ENCODE results near the gene NR3C2. TPM values are rescaled to one million over a fixed set of nuclear protein-coding genes. Genes with fewer than 3 reads are reported as not detected.

NR3C2 gene
- total RNA-seq, 2 experiments from 2014 or later, result 5.3 to 5.7 TPM

DNA sequence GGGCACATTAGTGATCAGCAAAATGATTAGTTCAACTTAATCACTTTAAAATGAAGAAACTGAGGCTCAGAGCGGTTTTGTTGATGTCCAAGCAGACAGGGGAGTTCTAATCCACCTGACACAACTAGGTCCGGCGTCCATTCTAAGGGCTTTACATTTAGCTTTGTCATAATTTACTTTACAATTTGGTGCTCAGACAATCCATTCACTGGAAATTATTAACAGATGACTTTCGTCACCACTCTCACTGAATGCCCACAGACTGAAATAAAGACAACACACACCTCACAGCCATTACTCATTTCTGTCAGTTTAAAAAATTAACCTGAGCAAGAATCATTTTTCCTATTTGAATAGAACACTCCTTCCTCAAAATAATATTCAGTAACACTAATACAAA, 10.8 kb downstream of the NR3C2 start:
- ChIA-PET POLR2A (no interaction called here), CTCF (no interaction called here)
- peaks cover 6% of the 10 kb centered on the region for H3K36me3 Mint-ChIP-seq (ENCODE audit: low read depth)
- H3K27ac Mint-ChIP-seq, result no peak overlapping the region
- H3K27me3 Mint-ChIP-seq (ENCODE audit: low read depth), result no peaks in the 10 kb centered on the region
- no peak overlapping the region for H3K4me3 Mint-ChIP-seq
- DNase-seq (no peak), ATAC-seq (no peak)
- H3K4me1 Mint-ChIP-seq (ENCODE audit: low read depth), result peaks cover 8% of the 10 kb centered on the region
- no peaks in the 10 kb centered on the region for H3K9me3 Mint-ChIP-seq (ENCODE audit: insufficient read depth)

DNA sequence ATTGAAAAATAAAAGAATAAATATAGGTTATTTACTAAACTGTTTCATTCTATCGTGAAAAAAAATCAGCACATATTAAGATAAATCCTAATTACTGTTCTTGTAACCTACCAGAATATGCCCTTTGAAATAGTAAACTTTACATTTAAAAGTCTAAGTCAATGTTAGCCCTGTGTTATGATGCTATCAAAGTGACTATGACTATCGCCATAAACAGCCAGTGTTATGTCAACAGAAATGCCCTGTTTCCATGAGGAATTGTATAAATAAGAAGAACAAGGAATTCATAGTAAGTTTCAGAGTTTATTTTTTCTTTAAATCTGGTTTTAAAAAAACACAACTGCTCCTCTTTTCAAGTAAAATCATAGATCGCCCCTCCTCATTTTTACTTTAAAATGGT, 11.4 kb downstream of the NR3C2 start:
- Mint-ChIP-seq H3K9me3 (ENCODE audit: insufficient read depth) (no peaks in the 10 kb centered on the region), H3K36me3 (ENCODE audit: low read depth) (peaks cover 2% of the 10 kb centered on the region), H3K27me3 (ENCODE audit: low read depth) (no peaks in the 10 kb centered on the region), H3K4me1 (ENCODE audit: low read depth) (peaks cover 11% of the 10 kb centered on the region), H3K4me3 (no peak overlapping the region), H3K27ac (no peak overlapping the region)
- DNase-seq (no peak), ATAC-seq (no peak)
- POLR2A ChIA-PET, result no interaction called here
- CTCF ChIA-PET, result no interaction called here

DNA sequence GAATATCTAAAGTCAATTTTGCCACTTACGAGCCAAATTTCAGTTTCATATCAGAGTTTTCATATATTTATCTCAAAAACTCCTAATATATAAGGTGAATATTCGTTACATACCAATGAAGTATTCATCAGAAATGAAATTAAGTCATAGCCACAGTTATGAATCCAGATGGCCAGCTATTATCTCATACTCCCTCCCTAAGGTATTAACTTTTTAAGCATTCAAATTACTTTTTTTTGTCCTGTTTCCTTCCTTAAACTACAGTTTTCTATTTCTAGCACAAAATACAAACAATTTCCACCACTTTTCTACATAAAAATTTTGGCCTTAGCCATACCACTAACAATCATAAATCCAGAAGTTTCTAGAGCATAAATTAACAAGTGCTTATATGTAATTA, 13.0 kb downstream of the NR3C2 start:
- no peak overlapping the region for H3K4me3 Mint-ChIP-seq
- ChIA-PET POLR2A (no interaction called here), CTCF (no interaction called here)
- H3K4me1 Mint-ChIP-seq (ENCODE audit: low read depth), result peaks cover 12% of the 10 kb centered on the region
- no peaks in the 10 kb centered on the region for H3K27me3 Mint-ChIP-seq (ENCODE audit: low read depth)
- no peak overlapping the region for H3K27ac Mint-ChIP-seq
- ATAC-seq (no peak), DNase-seq (no peak)
- no peaks in the 10 kb centered on the region for H3K9me3 Mint-ChIP-seq (ENCODE audit: insufficient read depth)
- H3K36me3 Mint-ChIP-seq (ENCODE audit: low read depth), result no peaks in the 10 kb centered on the region

DNA sequence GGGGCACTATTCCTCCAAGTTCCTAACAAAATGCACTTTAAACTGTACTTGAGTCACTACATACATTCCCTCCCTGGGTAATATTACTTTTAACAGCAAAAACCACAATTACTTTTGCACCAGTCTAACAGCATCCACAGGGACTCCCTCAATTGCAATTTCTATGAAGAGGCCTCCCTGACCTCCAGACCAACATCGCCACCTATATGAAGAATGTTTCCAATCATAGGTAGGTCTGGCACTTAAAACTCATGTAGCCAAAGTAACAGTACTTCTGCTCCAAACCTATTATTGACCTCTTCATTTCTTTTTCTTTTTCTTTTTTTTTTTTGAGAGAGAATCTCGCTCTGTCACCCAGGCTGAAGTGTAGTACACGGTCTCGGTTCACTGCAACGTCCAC, 15.6 kb downstream of the NR3C2 start:
- Mint-ChIP-seq H3K27ac (no peak overlapping the region), H3K36me3 (ENCODE audit: low read depth) (peaks cover 3% of the 10 kb centered on the region), H3K4me1 (ENCODE audit: low read depth) (peaks cover 23% of the 10 kb centered on the region), H3K9me3 (ENCODE audit: insufficient read depth) (no peaks in the 10 kb centered on the region), H3K4me3 (no peak overlapping the region), H3K27me3 (ENCODE audit: low read depth) (no peaks in the 10 kb centered on the region)
- no peak for ATAC-seq
- POLR2A ChIA-PET, result interaction anchor here (0.9 kb wide), 1 partner anchor 17 kb away, joined by 3 read pairs; no protein-coding TSS in a partner anchor
- no peak for DNase-seq
- CTCF ChIA-PET, result no interaction called here

DNA sequence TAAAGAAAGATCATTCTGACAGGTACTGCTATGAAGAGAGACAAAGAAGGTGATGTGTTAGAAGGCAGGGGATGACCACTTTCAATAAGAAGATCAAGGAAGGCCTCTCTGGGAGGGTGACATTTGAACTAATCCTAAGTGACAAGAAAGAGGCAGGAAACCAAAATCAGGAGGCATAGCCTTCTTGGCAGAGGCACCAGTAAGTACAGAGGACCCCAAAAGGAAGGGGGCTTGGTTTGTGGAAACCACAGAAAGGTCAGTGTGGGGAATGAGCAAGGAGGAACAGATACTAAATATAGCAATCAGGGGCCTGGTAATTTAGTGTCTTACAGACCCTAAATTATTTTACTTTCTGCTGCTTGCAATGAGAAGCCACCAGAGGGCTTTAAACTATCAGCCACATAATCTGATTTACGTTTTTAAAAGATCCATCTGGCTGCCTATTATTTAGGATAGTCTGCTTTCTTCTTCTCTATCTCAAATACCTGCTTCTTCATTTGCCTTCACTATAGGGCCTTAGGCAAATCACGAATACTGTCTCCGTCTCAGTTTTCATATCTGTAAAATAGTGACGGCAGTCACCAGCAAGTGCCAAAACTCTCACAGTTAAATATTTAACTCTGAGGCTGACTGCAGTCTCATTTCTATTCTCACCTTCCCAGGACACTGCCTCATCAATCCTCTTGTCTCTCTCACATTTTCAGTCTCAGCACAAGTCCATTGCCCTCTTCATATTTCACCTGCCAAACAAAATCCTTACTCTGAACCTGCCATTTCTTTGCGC, 16.7 kb downstream of the NR3C2 start:
- peaks cover 3% of the 10 kb centered on the region for H3K36me3 Mint-ChIP-seq (ENCODE audit: low read depth)
- no peaks in the 10 kb centered on the region for H3K27me3 Mint-ChIP-seq (ENCODE audit: low read depth)
- no peak overlapping the region for H3K27ac Mint-ChIP-seq
- peaks cover 23% of the 10 kb centered on the region for H3K4me1 Mint-ChIP-seq (ENCODE audit: low read depth)
- ChIA-PET POLR2A (no interaction called here), CTCF (no interaction called here)
- ATAC-seq, result no peak
- DNase-seq, result no peak
- no peaks in the 10 kb centered on the region for H3K9me3 Mint-ChIP-seq (ENCODE audit: insufficient read depth)
- no peak overlapping the region for H3K4me3 Mint-ChIP-seq

DNA sequence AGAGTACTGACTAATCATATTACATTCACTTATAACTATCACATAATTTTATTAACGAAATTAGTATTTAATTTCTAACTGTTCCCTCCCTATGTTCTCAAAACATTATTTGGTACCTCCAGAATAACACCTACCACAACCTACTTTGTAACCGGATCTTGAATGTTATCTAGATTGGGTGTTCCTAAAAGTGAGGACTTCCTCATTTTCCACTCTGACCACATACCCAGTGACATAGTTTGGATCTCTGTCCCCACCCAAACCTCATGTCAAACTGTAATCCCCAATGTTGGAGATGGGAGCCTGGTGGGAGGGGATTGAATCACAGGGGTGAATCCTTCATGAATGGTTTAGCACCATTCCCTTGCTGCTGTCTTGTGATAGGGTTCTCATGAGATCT, 21.8 kb downstream of the NR3C2 start:
- CTCF ChIA-PET, result no interaction called here
- no peak overlapping the region for H3K27ac Mint-ChIP-seq
- ATAC-seq (no peak), DNase-seq (no peak)
- POLR2A ChIA-PET, result no interaction called here
- no peaks in the 10 kb centered on the region for H3K9me3 Mint-ChIP-seq (ENCODE audit: insufficient read depth)
- no peaks in the 10 kb centered on the region for H3K27me3 Mint-ChIP-seq (ENCODE audit: low read depth)
- no peak overlapping the region for H3K4me3 Mint-ChIP-seq
- H3K36me3 Mint-ChIP-seq (ENCODE audit: low read depth), result peaks cover 3% of the 10 kb centered on the region
- peaks cover 15% of the 10 kb centered on the region for H3K4me1 Mint-ChIP-seq (ENCODE audit: low read depth)

DNA sequence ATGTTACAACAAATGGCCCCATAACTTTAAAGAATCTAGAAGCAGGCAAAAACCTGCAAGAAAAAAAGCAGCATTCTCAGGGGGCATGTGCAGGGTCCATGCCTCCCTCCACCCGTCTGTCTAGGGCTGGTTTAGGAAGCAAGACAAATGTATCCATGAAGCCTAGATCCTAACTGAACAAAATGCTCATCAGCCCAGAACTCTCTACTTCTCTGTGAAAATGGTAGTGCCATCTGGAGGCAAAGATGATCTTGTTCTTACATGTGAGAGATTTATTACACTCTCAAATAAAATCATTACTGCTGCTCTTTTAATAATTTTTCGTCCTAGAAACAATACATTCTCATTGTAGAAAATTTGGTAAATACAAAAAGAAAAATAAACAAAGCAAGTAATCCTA, 26.7 kb downstream of the NR3C2 start:
- CTCF ChIA-PET, result no interaction called here
- no peaks in the 10 kb centered on the region for H3K27me3 Mint-ChIP-seq (ENCODE audit: low read depth)
- H3K4me1 Mint-ChIP-seq (ENCODE audit: low read depth), result peaks cover 2% of the 10 kb centered on the region
- DNase-seq (no peak), ATAC-seq (no peak)
- H3K4me3 Mint-ChIP-seq, result no peak overlapping the region
- POLR2A ChIA-PET, result no interaction called here
- H3K27ac Mint-ChIP-seq, result no peak overlapping the region
- no peaks in the 10 kb centered on the region for H3K36me3 Mint-ChIP-seq (ENCODE audit: low read depth)
- H3K9me3 Mint-ChIP-seq (ENCODE audit: insufficient read depth), result no peaks in the 10 kb centered on the region

DNA sequence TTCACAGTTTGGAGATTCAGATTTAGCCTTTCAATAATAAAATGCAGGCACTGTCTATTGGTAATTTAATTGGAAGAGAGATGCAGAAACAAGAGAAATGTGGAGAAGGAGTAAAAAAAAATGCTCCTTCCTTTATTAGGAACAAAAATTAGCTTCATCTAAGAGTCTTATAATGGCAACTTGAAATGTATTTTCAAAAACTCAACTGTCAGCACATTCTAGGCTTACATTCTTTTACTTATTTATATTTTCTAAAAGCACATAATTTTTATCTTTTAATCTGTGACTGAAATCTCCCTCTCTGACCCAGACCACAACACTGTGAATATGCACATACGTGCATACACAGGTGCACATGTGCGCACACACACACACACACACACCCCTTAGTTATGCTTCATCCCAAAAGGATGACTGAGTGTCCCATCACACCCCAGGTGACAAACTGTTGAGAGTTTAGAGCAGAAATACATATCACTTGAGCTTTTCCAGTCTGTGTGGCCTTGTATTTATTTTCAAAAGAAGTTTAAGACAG, 29.7 kb downstream of the NR3C2 start:
- ATAC-seq, result no peak
- ChIA-PET CTCF (no interaction called here), POLR2A (no interaction called here)
- Mint-ChIP-seq H3K27ac (no peak overlapping the region), H3K36me3 (ENCODE audit: low read depth) (no peaks in the 10 kb centered on the region), H3K4me3 (no peak overlapping the region), H3K9me3 (ENCODE audit: insufficient read depth) (no peaks in the 10 kb centered on the region), H3K27me3 (ENCODE audit: low read depth) (no peaks in the 10 kb centered on the region), H3K4me1 (ENCODE audit: low read depth) (peaks cover 2% of the 10 kb centered on the region)
- no peak for DNase-seq

DNA sequence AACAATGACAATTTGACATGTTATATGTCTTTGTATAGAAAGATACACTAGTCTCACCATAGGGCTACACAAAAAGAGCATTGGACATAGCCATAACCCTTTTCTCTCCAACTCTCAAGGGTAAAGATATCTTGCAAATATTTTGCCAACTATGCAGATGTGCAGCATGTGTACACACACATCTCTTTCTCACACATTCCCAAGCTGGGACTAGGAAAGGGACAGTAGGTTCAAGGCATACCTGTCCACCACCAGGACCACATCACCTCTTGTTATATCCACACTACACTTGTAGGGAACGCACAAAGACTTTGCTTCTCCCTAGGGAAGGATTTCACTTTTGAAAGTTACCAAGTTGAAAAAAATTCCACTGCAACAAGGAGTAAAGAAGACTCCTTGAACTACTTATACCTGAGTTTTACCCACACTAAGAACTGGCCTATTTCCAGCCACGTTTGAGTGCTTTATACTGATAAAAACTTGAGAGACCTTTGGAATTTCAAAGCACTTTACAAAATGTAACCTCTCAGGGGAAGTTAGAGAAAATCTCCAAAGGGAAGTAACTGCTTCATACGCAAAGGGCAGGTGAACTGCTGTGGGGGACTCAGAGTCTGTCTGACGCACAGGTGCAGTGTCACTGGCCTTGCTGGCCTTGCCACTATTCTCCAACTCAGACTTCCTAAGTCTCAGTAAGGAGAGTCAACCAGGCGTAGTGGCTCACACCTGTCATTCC, 36.9 kb downstream of the NR3C2 start:
- no peaks in the 10 kb centered on the region for H3K36me3 Mint-ChIP-seq (ENCODE audit: low read depth)
- CTCF ChIA-PET, result no interaction called here
- H3K27me3 Mint-ChIP-seq (ENCODE audit: low read depth), result no peaks in the 10 kb centered on the region
- no peaks in the 10 kb centered on the region for H3K4me1 Mint-ChIP-seq (ENCODE audit: low read depth)
- POLR2A ChIA-PET, result no interaction called here
- no peak overlapping the region for H3K4me3 Mint-ChIP-seq
- H3K27ac Mint-ChIP-seq, result no peak overlapping the region
- ATAC-seq (no peak), DNase-seq (no peak)
- no peaks in the 10 kb centered on the region for H3K9me3 Mint-ChIP-seq (ENCODE audit: insufficient read depth)

DNA sequence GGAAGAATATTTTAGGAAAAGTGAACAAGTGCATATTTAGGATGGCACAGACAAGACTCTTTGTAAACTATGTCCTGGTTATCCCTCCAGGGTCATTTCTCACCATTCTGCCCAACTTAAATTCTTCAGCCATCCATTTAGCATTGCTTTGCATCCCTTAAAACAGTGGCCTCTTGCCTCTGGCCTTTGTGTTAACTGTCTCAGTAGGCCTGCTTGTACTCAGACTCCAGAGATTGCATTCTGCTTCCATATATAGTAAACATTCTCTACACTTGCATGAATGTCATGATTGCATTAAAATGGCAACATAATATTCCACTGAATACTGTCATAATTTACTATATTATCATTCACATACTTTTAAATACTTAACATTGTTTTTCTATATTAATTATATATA, 43.2 kb downstream of the NR3C2 start:
- ATAC-seq, result no peak
- H3K27me3 Mint-ChIP-seq (ENCODE audit: low read depth), result no peaks in the 10 kb centered on the region
- H3K9me3 Mint-ChIP-seq (ENCODE audit: insufficient read depth), result no peaks in the 10 kb centered on the region
- ChIA-PET POLR2A (no interaction called here), CTCF (no interaction called here)
- H3K27ac Mint-ChIP-seq, result no peak overlapping the region
- DNase-seq, result no peak
- no peaks in the 10 kb centered on the region for H3K4me1 Mint-ChIP-seq (ENCODE audit: low read depth)
- H3K4me3 Mint-ChIP-seq, result no peak overlapping the region
- peaks cover 2% of the 10 kb centered on the region for H3K36me3 Mint-ChIP-seq (ENCODE audit: low read depth)

DNA sequence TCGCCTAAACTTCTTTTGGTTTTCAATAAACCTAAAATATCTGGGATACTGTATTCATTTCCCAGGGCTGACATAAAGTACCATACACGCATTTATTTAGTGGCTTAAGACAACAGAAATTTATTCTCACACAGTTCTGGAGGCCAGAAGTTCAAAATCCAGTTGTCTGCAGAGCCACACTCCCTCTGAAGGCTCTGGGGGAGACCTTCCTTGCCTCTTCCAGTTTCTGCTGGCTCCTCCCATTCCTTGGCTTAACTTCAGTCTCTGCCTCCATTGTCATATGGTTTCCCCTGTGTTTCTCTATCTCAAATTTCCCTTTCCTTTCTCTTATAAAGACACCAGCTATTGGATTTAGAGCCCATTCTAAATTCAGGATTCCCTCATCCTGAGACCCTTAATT, 44.4 kb downstream of the NR3C2 start:
- Mint-ChIP-seq H3K27me3 (ENCODE audit: low read depth) (no peaks in the 10 kb centered on the region), H3K4me1 (ENCODE audit: low read depth) (no peaks in the 10 kb centered on the region), H3K27ac (no peak overlapping the region), H3K36me3 (ENCODE audit: low read depth) (peaks cover 2% of the 10 kb centered on the region), H3K4me3 (no peak overlapping the region), H3K9me3 (ENCODE audit: insufficient read depth) (no peaks in the 10 kb centered on the region)
- DNase-seq (no peak), ATAC-seq (no peak)
- ChIA-PET CTCF (no interaction called here), POLR2A (no interaction called here)

DNA sequence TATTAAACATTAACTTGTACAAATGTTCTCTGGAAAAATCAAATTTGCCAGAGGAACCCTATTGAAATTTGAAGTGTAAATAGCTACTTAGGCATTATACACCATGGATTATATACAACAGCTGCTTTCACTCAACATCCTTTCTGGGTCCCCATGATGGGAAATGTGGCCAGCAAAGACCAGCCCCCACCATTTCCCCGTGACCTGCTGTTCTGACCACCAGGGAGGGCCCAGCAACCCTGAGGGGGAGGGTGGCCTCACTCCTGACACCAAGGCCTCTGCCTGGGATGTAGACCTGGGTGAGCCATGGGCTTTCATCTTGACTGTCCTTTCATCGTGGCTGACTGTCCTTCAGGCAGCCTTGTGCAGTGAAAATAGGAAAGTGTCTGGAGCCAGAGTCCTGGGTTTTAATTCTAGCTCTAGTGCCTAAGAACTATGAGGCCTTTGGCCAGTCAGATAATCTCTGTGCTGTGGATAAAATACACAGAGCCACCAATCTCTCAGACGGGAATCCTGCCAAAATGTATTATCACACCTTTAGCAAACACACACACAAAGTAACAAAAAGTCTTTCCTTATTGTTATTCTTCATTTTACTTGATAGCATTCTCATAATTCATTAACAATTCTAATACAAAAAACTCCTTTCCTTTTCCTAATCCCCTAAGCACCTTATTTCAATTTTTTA, 45.1 kb downstream of the NR3C2 start:
- no peaks in the 10 kb centered on the region for H3K9me3 Mint-ChIP-seq (ENCODE audit: insufficient read depth)
- no peak overlapping the region for H3K27ac Mint-ChIP-seq
- H3K27me3 Mint-ChIP-seq (ENCODE audit: low read depth), result no peaks in the 10 kb centered on the region
- H3K36me3 Mint-ChIP-seq (ENCODE audit: low read depth), result peaks cover 2% of the 10 kb centered on the region
- DNase-seq (no peak), ATAC-seq (no peak)
- H3K4me3 Mint-ChIP-seq, result no peak overlapping the region
- no peaks in the 10 kb centered on the region for H3K4me1 Mint-ChIP-seq (ENCODE audit: low read depth)
- CTCF ChIA-PET, result no interaction called here
- POLR2A ChIA-PET, result interaction anchor here (0.6 kb wide), 1 partner anchor 148 kb away, joined by 3 read pairs; no protein-coding TSS in a partner anchor

All from activated CD8-positive, alpha-beta T cell treated with anti-CD3 and anti-CD28 coated beads, Interleukin-2, amount 10 ng/mL, durations not matched to agents 7 days and 5 days (primary cell).